ENCODE results near the gene TMEM123.
"Not testable (repeated sequence)": the region's sequence is repeated elsewhere in the genome, so short reads cannot be mapped to it uniquely, and the experiment has no call there.

The TMEM123 gene

DNA sequence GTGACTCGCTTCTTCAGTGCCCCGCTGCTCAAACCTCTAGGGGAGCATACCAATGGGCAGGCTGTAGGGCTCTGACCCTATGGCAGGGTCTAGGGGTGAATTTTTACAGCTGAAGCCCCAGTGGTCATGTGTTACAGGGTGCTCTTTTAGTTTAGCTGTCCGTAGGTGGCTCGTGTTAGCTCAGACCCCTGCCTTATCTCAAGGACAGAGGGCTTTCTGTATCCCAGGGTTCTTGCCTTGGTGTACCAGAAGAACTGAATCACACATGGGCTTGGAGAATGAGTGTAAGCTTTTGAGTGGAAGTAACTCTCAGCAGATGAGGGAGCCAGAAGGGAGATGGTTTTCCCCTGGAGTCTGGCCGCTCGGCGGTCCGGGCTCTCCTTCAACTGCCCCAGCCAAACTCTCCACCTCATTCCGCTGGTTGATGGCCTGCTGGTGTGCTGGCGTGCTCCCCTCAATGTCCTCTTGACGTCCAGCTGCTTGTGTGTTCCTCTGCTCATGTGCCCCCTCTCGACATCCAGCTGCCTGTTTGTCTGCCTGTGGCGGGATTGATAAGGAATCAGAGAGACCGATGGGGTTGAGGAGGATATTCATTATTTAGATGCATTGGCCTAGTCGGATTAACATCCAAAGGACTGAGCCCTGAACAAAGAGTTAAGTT lies 68.0 kb downstream of the TMEM123 start:
- Mint-ChIP-seq H3K9me3 (no peaks in the 10 kb centered on the region), H3K36me3 (ENCODE audit: low read depth) (peaks cover 82% of the 10 kb centered on the region), H3K27ac (peak overlapping the region; percentile 43), H3K4me3 (no peak overlapping the region), H3K4me1 (ENCODE audit: low read depth) (peaks cover 12% of the 10 kb centered on the region), H3K27me3 (no peaks in the 10 kb centered on the region)
- intact Hi-C loops (cut with micrococcal nuclease): no loop called here

GRCh38 chr11:102383839-102384238 lies 68.7 kb downstream of the TMEM123 start:
- H3K9me3 Mint-ChIP-seq: no peaks in the 10 kb centered on the region
- peaks cover 12% of the 10 kb centered on the region for H3K4me1 Mint-ChIP-seq (ENCODE audit: low read depth)
- intact Hi-C loops (cut with micrococcal nuclease): no loop called here
- H3K36me3 Mint-ChIP-seq (ENCODE audit: low read depth): peaks cover 82% of the 10 kb centered on the region
- no peaks in the 10 kb centered on the region for H3K27me3 Mint-ChIP-seq
- H3K4me3 Mint-ChIP-seq: no peak overlapping the region
- no peak overlapping the region for H3K27ac Mint-ChIP-seq

DNA sequence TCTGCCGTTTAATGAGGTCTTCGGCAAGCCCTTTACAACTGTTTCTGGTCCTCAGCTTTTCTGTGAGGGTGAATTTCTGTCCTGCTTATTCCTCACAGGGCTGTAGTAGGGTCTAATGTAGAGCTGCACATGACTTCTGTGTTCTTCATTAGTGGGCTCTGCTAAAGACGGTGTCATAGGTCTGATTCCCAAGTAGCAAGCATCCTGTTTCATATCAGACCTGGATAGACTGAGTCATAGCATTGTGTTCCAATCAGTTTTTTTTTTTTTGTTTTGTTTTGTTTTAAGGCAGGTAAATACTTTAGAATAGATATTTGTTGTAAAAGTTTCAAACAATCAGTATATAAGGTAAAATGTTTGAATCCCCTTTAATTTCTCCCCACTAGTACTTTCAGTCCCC lies 70.2 kb downstream of the TMEM123 start:
- intact Hi-C loops (cut with micrococcal nuclease): no loop called here
- Mint-ChIP-seq H3K9me3 (no peaks in the 10 kb centered on the region), H3K4me3 (no peak overlapping the region), H3K36me3 (ENCODE audit: low read depth) (peaks cover 84% of the 10 kb centered on the region), H3K4me1 (ENCODE audit: low read depth) (peaks cover 12% of the 10 kb centered on the region), H3K27ac (no peak overlapping the region), H3K27me3 (no peaks in the 10 kb centered on the region)

DNA sequence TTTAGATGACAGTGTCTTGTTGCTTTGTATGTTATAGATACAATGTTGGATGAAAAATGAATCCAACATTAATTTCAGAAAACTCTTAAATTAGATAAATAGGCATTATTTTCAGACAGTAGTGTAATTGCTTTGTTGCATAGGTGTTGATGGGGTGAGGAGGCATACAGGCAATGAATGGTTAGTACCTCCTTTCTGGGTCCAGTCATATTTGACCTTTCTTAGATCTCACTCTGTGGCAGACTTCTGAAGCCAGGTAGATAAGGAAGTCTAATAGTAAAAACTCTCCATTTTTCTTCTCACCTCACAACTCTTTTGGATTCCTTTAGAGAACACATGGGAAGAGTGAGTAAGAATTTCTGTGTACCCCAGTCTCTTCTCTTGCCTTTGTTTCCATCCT lies 73.7 kb downstream of the TMEM123 start:
- Mint-ChIP-seq H3K36me3 (ENCODE audit: low read depth) (peaks cover 85% of the 10 kb centered on the region), H3K27me3 (no peaks in the 10 kb centered on the region), H3K27ac (no peak overlapping the region), H3K9me3 (no peaks in the 10 kb centered on the region), H3K4me3 (no peak overlapping the region), H3K4me1 (ENCODE audit: low read depth) (no peaks in the 10 kb centered on the region)
- intact Hi-C loops (cut with micrococcal nuclease): no loop called here

- no peak overlapping the region for H3K27ac Mint-ChIP-seq
- no peaks in the 10 kb centered on the region for H3K4me1 Mint-ChIP-seq (ENCODE audit: low read depth)
- no peak overlapping the region for H3K4me3 Mint-ChIP-seq
- peaks cover 76% of the 10 kb centered on the region for H3K36me3 Mint-ChIP-seq (ENCODE audit: low read depth)
- intact Hi-C loops (cut with micrococcal nuclease): no loop called here
- no peaks in the 10 kb centered on the region for H3K9me3 Mint-ChIP-seq
- H3K27me3 Mint-ChIP-seq: no peaks in the 10 kb centered on the region
Observed at GRCh38 chr11:102377891-102378290, 74.7 kb downstream of the TMEM123 start.

DNA sequence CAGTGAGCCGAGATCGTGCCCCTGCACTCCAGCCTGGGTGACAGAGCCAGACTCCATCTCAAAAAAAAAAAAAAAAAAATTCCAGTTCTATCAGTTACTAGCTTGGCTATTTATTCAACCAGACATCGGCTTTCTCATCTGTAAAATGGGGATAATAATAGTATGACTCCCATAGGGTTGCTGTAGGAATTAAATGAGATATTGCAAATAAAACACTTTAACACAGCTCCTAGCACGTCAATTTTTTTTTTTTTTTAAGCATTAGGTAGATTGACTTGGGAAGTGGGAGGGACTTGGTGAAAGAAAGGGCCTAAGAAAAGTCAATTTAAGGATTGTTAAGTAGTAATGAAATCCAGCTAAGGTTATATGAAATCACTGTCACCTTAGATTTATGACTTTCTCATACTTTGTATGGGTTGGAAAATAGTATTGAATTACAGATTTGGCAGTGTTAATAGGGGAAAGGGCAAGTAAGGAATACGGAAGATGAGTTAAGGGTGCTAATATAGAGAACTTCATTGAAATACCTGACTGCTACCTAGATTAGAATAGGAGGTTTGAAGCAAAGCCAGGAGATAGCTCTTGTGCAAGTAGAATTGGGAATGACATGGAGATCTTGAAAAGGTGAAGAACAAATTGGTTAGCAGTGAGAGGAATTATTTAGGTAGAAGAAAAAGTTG lies 76.7 kb downstream of the TMEM123 start:
- Mint-ChIP-seq H3K27ac (no peak overlapping the region), H3K4me3 (no peak overlapping the region), H3K4me1 (ENCODE audit: low read depth) (peaks cover 7% of the 10 kb centered on the region), H3K9me3 (no peaks in the 10 kb centered on the region), H3K36me3 (ENCODE audit: low read depth) (peaks cover 70% of the 10 kb centered on the region), H3K27me3 (no peaks in the 10 kb centered on the region)
- intact Hi-C loops (cut with micrococcal nuclease): no loop called here

DNA sequence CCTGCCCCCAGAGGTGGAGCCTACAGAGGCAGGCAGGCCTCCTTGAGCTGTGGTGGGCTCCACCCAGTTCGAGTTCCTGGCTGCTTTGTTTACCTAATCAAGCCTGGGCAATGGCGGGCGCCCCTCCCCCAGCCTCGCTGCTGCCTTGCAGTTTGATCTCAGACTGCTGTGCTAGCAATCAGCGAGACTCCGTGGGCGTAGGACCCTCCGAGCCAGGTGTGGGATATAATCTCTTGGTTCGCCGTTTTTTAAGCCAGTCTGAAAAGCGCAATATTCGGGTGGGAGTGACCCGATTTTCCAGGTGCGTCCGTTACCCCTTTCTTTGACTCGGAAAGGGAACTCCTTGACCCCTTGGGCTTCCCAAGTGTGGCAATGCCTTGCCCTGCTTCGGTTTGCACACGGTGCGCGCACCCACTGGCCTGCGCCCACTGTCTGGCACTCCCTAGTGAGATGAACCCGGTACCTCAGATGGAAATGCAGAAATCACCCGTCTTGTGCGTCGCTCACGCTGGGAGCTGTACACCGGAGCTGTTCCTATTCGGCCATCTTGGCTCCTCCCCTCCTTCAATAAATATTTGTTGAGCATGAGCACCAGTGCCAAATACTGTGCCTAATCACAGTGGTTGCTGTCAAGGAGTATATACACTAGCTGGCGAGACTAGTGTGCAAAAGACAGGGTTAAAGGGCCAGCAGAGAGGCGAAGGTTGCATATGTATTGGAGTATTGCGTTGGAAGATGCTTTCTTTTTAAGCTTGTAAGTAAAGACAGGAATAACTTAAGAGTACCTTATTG lies 77.7 kb downstream of the TMEM123 start:
- H3K4me3 Mint-ChIP-seq; H3K27me3 Mint-ChIP-seq; H3K27ac Mint-ChIP-seq; intact Hi-C loops (cut with micrococcal nuclease); H3K9me3 Mint-ChIP-seq; H3K4me1 Mint-ChIP-seq (ENCODE audit: low read depth): not testable (repeated sequence)
- H3K36me3 Mint-ChIP-seq (ENCODE audit: low read depth): peaks cover 62% of the 10 kb centered on the region

- Mint-ChIP-seq H3K27me3 (no peaks in the 10 kb centered on the region), H3K4me3 (no peak overlapping the region), H3K27ac (no peak overlapping the region), H3K36me3 (ENCODE audit: low read depth) (peaks cover 62% of the 10 kb centered on the region), H3K4me1 (ENCODE audit: low read depth) (peaks cover 38% of the 10 kb centered on the region), H3K9me3 (no peaks in the 10 kb centered on the region)
- intact Hi-C loops (cut with micrococcal nuclease): no loop called here
Observed at GRCh38 chr11:102368472-102368871, 84.1 kb downstream of the TMEM123 start.

DNA sequence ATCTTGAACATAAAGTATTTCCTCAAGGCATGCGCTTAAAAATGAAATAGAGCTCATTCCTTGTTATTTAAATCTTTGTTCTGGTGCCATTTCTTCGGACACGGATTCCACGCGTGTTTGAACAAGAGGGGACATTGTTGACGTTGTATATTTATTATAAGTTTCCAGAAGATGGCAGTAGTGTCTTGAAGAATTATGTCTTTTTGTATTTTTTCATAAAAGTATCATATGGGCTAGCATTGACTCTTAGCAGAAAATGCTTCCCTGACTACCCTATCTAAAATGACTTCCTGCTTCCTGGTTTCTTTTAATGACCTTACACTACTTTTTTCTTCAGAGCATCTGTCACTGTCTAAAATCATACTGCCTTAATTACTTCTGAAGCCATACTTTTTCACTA lies 85.2 kb downstream of the TMEM123 start:
- intact Hi-C loops (cut with micrococcal nuclease): no loop called here
- H3K4me3 Mint-ChIP-seq: no peak overlapping the region
- H3K27ac Mint-ChIP-seq: no peak overlapping the region
- peaks cover 67% of the 10 kb centered on the region for H3K36me3 Mint-ChIP-seq (ENCODE audit: low read depth)
- H3K9me3 Mint-ChIP-seq: no peaks in the 10 kb centered on the region
- peaks cover 38% of the 10 kb centered on the region for H3K4me1 Mint-ChIP-seq (ENCODE audit: low read depth)
- H3K27me3 Mint-ChIP-seq: no peaks in the 10 kb centered on the region

DNA sequence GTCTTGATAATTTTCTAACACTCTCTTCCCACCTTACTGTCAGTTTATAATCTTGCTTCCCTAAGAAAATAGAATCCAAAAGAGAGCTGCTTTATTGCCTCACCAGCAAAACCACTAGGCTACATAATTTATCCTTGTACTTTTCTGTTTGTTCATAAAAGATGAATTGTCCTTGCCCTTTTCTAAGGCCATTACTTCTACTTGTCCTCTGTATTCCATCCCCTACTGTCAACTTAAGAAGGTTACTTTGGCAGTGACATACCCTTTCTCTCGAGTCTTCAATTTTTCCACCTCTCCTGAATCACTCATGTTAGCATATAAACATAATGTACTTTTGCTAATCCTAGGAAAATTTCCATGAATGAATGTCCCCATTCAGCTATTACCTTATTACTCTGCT lies 87.6 kb downstream of the TMEM123 start:
- H3K36me3 Mint-ChIP-seq (ENCODE audit: low read depth): peaks cover 80% of the 10 kb centered on the region

DNA sequence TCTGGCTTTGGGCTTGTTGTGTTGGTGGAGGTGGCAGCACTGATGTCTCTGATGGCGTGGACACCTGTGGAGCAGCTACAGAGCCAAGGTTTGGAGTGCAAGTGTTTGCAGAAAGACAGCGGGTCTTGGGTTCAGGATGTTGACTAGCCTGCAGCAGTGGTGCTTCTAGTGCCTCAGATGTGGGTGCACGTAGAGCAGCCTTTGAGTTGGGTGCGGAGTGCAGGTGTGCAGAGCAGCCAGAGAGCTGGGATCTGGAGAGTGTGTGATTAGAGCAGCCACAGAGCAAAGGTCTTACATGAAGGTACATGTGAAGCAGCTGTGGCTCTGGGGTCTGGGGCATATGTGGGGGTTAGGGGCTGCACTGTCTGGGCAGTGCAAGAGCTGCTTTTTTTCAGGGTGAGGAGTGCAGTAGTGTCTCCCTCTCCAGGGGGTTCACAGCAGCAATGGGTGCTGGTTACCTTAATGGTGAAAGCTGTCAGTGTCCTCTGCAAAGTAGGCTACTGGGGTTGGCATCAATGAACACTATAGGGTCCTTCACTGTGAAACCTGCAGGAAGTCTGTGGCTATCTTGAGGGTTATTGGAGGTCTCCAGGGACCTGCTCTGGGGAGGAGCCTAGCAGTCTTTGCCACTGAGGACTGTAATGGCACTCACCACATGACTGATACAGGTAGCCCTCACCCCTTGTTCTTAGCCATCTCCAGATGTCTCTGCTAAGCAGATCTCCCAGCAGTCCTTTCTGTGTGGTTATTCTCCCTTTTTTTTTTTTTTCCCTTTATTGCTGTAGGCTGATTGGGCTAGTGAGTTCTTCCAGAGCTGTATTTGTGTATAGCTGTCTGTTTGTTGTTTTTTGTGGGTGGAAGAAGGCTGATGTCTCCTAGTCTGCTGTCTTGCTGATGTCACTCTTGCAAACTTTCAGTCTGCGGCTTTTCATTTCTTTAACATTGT lies 91.2 kb downstream of the TMEM123 start:
- Mint-ChIP-seq H3K27me3 (no peaks in the 10 kb centered on the region), H3K4me1 (ENCODE audit: low read depth) (peaks cover 46% of the 10 kb centered on the region), H3K4me3 (no peak overlapping the region), H3K27ac (no peak overlapping the region), H3K36me3 (ENCODE audit: low read depth) (peaks cover 87% of the 10 kb centered on the region), H3K9me3 (no peaks in the 10 kb centered on the region)
- intact Hi-C loops (cut with micrococcal nuclease): no loop called here

More for the DNA sequence above, 87.6 kb downstream of the TMEM123 start:
- no peak overlapping the region for H3K4me3 Mint-ChIP-seq
- no peaks in the 10 kb centered on the region for H3K9me3 Mint-ChIP-seq
- intact Hi-C loops (cut with micrococcal nuclease): no loop called here
- no peak overlapping the region for H3K27ac Mint-ChIP-seq
- no peaks in the 10 kb centered on the region for H3K27me3 Mint-ChIP-seq
- H3K4me1 Mint-ChIP-seq (ENCODE audit: low read depth): peaks cover 44% of the 10 kb centered on the region

DNA sequence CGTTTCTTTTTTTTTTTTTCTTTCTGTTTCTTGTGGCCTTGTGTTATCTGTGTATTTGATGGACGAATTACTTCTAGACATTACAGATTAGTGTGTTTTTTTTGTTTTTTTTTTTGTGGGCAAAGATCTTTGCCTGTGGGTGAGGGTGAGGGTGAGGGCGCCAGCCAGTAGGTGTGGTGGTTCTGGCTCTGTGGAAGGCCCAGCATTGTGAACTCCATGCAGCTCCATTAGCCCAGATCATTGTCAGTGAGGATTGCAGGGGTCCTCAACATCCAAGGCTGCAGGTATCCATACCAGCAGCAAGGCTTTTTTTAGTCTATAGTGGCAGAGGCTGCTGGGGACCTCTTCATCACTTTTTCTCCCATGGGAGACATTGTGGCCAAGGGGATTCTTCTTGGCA lies 91.9 kb downstream of the TMEM123 start:
- Mint-ChIP-seq H3K4me1 (ENCODE audit: low read depth) (peaks cover 40% of the 10 kb centered on the region), H3K27me3 (no peaks in the 10 kb centered on the region), H3K9me3 (no peaks in the 10 kb centered on the region), H3K36me3 (ENCODE audit: low read depth) (peaks cover 87% of the 10 kb centered on the region), H3K4me3 (no peak overlapping the region), H3K27ac (no peak overlapping the region)
- intact Hi-C loops (cut with micrococcal nuclease): no loop called here

GRCh38 chr11:102359372-102359771 lies 93.2 kb downstream of the TMEM123 start:
- intact Hi-C loops (cut with micrococcal nuclease): loop anchor here (10.0 kb wide), 1 partner anchor 255 kb away; no protein-coding TSS in a partner anchor
- Mint-ChIP-seq H3K36me3 (ENCODE audit: low read depth) (peaks cover 87% of the 10 kb centered on the region), H3K9me3 (no peaks in the 10 kb centered on the region), H3K4me3 (no peak overlapping the region), H3K27me3 (no peaks in the 10 kb centered on the region), H3K4me1 (ENCODE audit: low read depth) (peaks cover 29% of the 10 kb centered on the region), H3K27ac (no peak overlapping the region)

Data from dendritic cell treated with granulocyte-macrophage colony-stimulating factor and Interleukin-4, amounts not matched to agents 40 ng/mL and 50 ng/mL, for 4 days (primary cell).